ENCODE results near the gene RBM24. TPM values are rescaled to one million over a fixed set of nuclear protein-coding genes. Genes with fewer than 3 reads are reported as not detected.

The RBM24 gene
- total RNA-seq, 1 experiment from 2014 or later = 0.48 TPM

GRCh38 chr6:17258749-17259148, 22.4 kb upstream of the RBM24 start:
- Histone ChIP-seq H2BK15ac (ENCODE audit: low read depth, low read length) (no peak overlapping the region), H3K9ac (ENCODE audit: extremely low read depth, insufficient read length, low read length) (no peak overlapping the region), H2BK12ac (ENCODE audit: insufficient read length, low read depth, low read length) (no peak overlapping the region), H3K79me1 (ENCODE audit: insufficient read depth, low read depth, low read length, poor library complexity, severe bottlenecking) (no peaks in the 10 kb centered on the region), H3K9me3 (ENCODE audit: control insufficient read depth, low read depth, low read length) (no peaks in the 10 kb centered on the region), H3K4ac (ENCODE audit: low read depth, low read length) (no peak overlapping the region), H3T11ph (ENCODE audit: low read length) (no peak overlapping the region), H2AK5ac (ENCODE audit: insufficient read length, low read length) (no peak overlapping the region), H3K27ac (ENCODE audit: insufficient read length, low read depth, low read length) (no peak overlapping the region), H2BK5ac (ENCODE audit: insufficient read length, low read length) (no peak overlapping the region), H3K4me2 (ENCODE audit: insufficient read depth, insufficient read length, low read length) (no peak overlapping the region), H4K5ac (ENCODE audit: insufficient read length, low read depth, low read length) (no peak overlapping the region), H2BK120ac (ENCODE audit: low read depth, low read length, poor library complexity, severe bottlenecking) (no peak overlapping the region), H2AFZ (ENCODE audit: low read length) (no peak overlapping the region), H3K27me3 (ENCODE audit: insufficient read depth, low read length) (no peaks in the 10 kb centered on the region), H4K20me1 (ENCODE audit: control insufficient read depth, insufficient read depth, insufficient read length) (no peaks in the 10 kb centered on the region), H3K56ac (ENCODE audit: insufficient read length, low read depth, low read length) (no peak overlapping the region), H4K8ac (replicated peaks; ENCODE audit: insufficient read length, low read depth, low read length) (no peak overlapping the region), H3K23me2 (ENCODE audit: insufficient read length, low read depth, low read length, poor library complexity, severe bottlenecking) (no peaks in the 10 kb centered on the region), H3K79me2 (ENCODE audit: insufficient read depth, low read length) (no peaks in the 10 kb centered on the region), H3K4me1 (ENCODE audit: insufficient read depth, low read length) (0 out of 2 replicates have a peak, but pooled peaks cover 3% of the 10 kb centered on the region), H3K18ac (ENCODE audit: insufficient read length, low read depth, low read length) (no peak overlapping the region), H2BK20ac (ENCODE audit: low read depth, low read length, poor library complexity, severe bottlenecking) (no peak overlapping the region), H3K14ac (ENCODE audit: insufficient read depth, low read length) (no peak overlapping the region), H3K23ac (ENCODE audit: insufficient read length, low read depth, low read length) (no peak overlapping the region), H4K91ac (ENCODE audit: insufficient read length, low read depth, low read length) (no peak overlapping the region)
- DNase-seq = no peak
- Mint-ChIP-seq H3K9me3 (no peaks in the 10 kb centered on the region), H3K27ac (no peak overlapping the region), H3K36me3 (ENCODE audit: insufficient read depth in 1 of 3, low read depth in 3 of 3) (no peaks in the 10 kb centered on the region), H3K27me3 (ENCODE audit: low read depth) (no peaks in the 10 kb centered on the region), H3K4me3 (no peak overlapping the region), H3K4me1 (peaks cover 5 to 8% of the 10 kb centered on the region in 2 experiments)
- no CpG with 5 or more reads among the region's 4 CpGs for WGBS (ENCODE audit: extremely low coverage, insufficient read length, low lambda C conversion rate)
- TF ChIP-seq CTCF (conservative IDR thresholded peaks at IDR 0.05) = no peak
